ENCODE data around the gene HK3.

Gene HK3

DNA sequence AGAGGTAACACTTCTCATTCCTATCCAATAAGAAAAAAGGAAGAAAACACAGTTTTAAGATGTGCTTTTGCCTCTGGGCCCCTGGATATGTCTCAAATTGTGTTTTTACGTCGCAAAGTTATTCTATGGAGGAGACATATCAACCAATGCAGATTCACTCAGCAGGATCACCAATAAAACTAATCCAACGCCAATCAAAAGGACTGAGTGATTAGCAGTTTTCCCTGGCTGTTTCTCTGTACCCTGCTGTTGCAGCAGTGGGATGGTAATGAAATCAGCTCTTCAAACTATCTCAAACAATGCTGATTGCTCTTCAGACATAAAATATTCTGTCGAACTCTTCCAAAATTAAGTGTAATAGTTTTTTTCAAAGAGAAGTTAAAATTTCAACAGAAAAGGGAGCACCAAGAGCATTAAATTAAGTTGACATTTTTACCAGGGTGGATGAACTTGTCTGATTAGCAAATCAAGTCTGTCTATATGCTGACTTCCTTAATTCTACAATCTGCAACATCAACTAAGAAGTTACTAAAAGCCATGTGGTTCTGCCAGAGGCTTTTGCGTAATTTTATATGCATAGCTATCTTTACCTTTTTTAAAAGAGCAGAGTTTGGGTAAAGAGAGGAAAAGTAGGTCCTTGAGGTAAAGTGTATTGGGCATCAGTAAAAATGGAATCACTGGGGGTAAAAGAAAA is 9.7 kb upstream of the HK3 start:
- Histone ChIP-seq H3K27ac (no peak overlapping the region), H3K4me3 (ENCODE audit: low read depth, low read length) (no peak overlapping the region), H3K9me3 (ENCODE audit: severe bottlenecking) (no peaks in the 10 kb centered on the region), H3K27me3 (ENCODE audit: insufficient read depth, low read depth, severe bottlenecking) (no peaks in the 10 kb centered on the region), H3K36me3 (peaks cover 8% of the 10 kb centered on the region)
- TF ChIP-seq, protein P1, sequence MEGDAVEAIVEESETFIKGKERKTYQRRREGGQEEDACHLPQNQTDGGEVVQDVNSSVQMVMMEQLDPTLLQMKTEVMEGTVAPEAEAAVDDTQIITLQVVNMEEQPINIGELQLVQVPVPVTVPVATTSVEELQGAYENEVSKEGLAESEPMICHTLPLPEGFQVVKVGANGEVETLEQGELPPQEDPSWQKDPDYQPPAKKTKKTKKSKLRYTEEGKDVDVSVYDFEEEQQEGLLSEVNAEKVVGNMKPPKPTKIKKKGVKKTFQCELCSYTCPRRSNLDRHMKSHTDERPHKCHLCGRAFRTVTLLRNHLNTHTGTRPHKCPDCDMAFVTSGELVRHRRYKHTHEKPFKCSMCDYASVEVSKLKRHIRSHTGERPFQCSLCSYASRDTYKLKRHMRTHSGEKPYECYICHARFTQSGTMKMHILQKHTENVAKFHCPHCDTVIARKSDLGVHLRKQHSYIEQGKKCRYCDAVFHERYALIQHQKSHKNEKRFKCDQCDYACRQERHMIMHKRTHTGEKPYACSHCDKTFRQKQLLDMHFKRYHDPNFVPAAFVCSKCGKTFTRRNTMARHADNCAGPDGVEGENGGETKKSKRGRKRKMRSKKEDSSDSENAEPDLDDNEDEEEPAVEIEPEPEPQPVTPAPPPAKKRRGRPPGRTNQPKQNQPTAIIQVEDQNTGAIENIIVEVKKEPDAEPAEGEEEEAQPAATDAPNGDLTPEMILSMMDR (IDR thresholded peaks at IDR 0.05; ENCODE audit: low read depth, low read length), result no peak
- DNase-seq, result no peak

DNA sequence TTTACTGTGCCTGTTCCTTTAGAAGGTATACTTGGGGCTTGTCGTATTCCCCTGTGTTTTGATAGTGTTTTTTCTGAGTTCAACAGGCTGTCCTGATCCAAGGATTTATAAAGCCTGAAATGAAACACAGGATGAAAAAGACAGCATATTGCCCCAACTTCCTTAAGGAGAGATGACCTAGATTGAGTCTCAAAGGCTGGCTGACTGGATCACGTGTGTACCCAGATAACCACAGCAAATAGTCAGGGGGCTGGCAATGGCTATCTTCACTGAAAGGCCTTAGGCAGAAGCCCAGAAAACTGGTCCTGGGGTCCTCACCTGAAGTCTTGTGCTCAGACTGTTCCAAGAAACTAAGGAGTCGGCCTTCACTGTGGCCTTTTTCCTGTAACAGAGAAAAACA is 7.7 kb upstream of the HK3 start:
- Histone ChIP-seq H3K9me3 (ENCODE audit: severe bottlenecking) (no peaks in the 10 kb centered on the region), H3K27me3 (ENCODE audit: insufficient read depth, low read depth, severe bottlenecking) (no peaks in the 10 kb centered on the region), H3K36me3 (peaks cover 8% of the 10 kb centered on the region), H3K4me3 (ENCODE audit: low read depth, low read length) (no peak overlapping the region), H3K27ac (no peak overlapping the region)
- no peak for DNase-seq
- TF ChIP-seq, protein P1 (IDR thresholded peaks at IDR 0.05; ENCODE audit: low read depth, low read length), result no peak

DNA sequence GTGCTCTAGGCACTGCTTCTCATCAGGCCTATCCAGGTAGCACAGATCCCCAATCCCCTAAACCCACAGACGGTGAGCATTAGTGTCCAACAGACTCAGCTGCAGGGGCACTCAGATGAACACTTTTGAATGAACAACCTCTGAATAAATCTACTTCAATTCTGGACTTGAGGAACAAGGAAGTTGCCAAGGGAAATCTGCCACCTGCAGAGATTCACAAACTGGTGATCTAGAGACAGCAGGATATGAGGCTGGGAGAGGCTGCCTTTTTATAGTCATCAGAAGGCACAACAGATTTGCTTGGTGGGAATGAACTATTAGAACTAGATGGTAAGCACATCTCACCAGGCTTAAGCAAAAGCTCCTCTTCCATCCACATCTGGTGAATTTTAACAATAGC is 7.0 kb upstream of the HK3 start:
- H3K4me3 ChIP-seq (ENCODE audit: low read depth, low read length), result no peak overlapping the region
- H3K9me3 ChIP-seq (ENCODE audit: severe bottlenecking), result no peaks in the 10 kb centered on the region
- no peaks in the 10 kb centered on the region for H3K27me3 ChIP-seq (ENCODE audit: insufficient read depth, low read depth, severe bottlenecking)
- no peak overlapping the region for H3K27ac ChIP-seq
- TF ChIP-seq, protein P1 (IDR thresholded peaks at IDR 0.05; ENCODE audit: low read depth, low read length), result no peak
- H3K36me3 ChIP-seq, result peaks cover 8% of the 10 kb centered on the region
- no peak for DNase-seq

DNA sequence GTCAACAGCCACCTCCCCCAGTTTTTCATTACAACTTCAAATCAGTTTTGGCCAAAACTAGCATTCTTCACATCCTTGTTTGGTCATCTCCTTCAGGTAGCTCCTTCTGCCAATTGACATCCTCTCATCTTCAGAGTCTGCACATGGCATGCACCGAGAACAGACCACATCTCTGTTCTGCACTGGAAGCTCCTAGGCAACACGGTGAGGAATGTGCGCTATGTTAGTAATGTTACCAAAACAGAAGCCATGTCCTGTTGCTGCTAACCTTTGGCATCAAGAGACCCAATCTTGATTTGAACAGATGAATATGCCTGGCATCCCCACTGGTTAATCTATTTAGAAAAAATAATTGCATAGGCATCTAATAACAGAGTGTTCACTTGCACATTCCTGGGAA is 5.1 kb upstream of the HK3 start:
- peaks cover 8% of the 10 kb centered on the region for H3K36me3 ChIP-seq
- H3K27ac ChIP-seq, result no peak overlapping the region
- TF ChIP-seq, protein P1 (IDR thresholded peaks at IDR 0.05; ENCODE audit: low read depth, low read length), result no peak
- H3K4me3 ChIP-seq (ENCODE audit: low read depth, low read length), result no peak overlapping the region
- H3K27me3 ChIP-seq (ENCODE audit: insufficient read depth, low read depth, severe bottlenecking), result no peaks in the 10 kb centered on the region
- no peaks in the 10 kb centered on the region for H3K9me3 ChIP-seq (ENCODE audit: severe bottlenecking)
- no peak for DNase-seq

DNA sequence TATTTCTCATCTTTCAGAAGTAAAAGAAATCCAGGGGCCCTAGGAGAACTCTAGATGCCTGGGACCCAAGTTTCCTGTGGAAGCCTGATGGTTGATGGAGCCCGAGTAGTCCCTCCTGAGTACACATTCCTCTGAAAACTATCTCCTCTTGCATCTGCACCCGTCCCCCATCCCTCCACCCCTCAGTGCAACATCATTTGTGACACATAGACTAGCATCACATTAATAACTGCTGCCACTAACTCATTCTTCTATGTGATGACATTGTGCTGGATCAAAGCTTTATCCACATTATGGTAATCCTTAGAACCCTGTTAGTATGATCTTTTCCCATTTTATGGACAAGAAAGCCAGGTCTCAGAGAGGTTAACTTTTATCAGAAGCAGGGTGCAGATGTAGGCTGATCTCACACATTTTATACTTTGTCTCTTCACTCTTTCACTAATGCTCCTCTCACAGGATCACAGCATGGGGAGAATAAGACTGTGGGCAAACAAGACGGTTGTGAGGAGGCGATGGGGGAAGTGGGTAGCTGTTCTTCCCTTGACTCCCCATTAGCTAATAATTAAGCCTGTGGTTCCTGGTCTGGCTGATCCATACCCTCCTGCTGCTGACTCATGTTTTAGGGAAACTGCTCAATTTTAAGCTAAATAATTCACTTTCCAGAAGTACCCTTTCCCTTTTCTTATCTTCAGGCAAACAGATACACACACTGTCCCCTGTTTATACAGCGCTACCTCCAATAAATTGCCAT is 3.9 kb upstream of the HK3 start:
- H3K36me3 ChIP-seq, result peaks cover 8% of the 10 kb centered on the region

More for the DNA sequence above, 3.9 kb upstream of the HK3 start:
- TF ChIP-seq, protein P1 (IDR thresholded peaks at IDR 0.05; ENCODE audit: low read depth, low read length), result no peak
- no peaks in the 10 kb centered on the region for H3K9me3 ChIP-seq (ENCODE audit: severe bottlenecking)
- H3K27ac ChIP-seq, result no peak overlapping the region
- no peaks in the 10 kb centered on the region for H3K27me3 ChIP-seq (ENCODE audit: insufficient read depth, low read depth, severe bottlenecking)
- H3K4me3 ChIP-seq (ENCODE audit: low read depth, low read length), result no peak overlapping the region
- DNase-seq, result no peak

All from WERI-Rb-1 (cell line).